Gastroesophageal sphincter (tissue), 4 donors: Measurements from ENCODE around the gene AK2. TPM values are rescaled to one million over a fixed set of nuclear protein-coding genes. Genes with fewer than 3 reads are reported as not detected.
"Not testable (repeated sequence)": the region's sequence is repeated elsewhere in the genome, so short reads cannot be mapped to it uniquely, and the experiment has no call there.

Experiments
- ATAC-seq: fragments of 150-250 bp; one replicate; pipeline ENCODE4 v1.9.1; 2016; ENCODE audit warnings: mild to moderate bottlenecking, moderate library complexity
- H3K27ac ChIP-seq, 4 donors: fragments of 200-600 bp; sonication (generic) in 3 of 4; 1 replicate in 3 of 4; 2 replicates in 1 of 4; pipeline ENCODE4 v1.5.1; 2016 to 2019
- H3K27me3 ChIP-seq: fragments of 200-600 bp; sonication (generic); one replicate; pipeline ENCODE4 v1.5.1; 2019
- H3K36me3 ChIP-seq, 2 donors: fragments of 200-600 bp; sonication (generic); one replicate each; pipeline ENCODE4 v1.5.1; 2019; ENCODE audit warnings: control low read depth in 1 of 2
- H3K4me1 ChIP-seq, 3 donors: fragments of 200-600 bp; sonication (generic); 1 replicate in 2 of 3; 2 replicates in 1 of 3; pipeline ENCODE4 v1.5.1; 2016 to 2019; ENCODE audit warnings: control low read depth in 2 of 3
- H3K4me3 ChIP-seq, 2 donors: fragments of 200-600 bp; sonication (generic); one replicate each; pipeline ENCODE4 v1.5.1; 2019; ENCODE audit warnings: mild to moderate bottlenecking in 1 of 2, moderate library complexity in 1 of 2
- H3K9me3 ChIP-seq, 3 donors: fragments of 200-600 bp; sonication (generic); one replicate each; pipeline ENCODE4 v1.5.1; 2017 to 2019; ENCODE audit warnings: control low read depth in 2 of 3
- EP300 ChIP-seq: sonication (generic); formaldehyde crosslinking; IDR thresholded peaks from one replicate; pipeline ENCODE4 v1.6.1; 2017; ENCODE audit warnings: antibody characterized with exemption, mild to moderate bottlenecking
- POLR2A ChIP-seq, 2 donors: fragments of 450-650 bp; IDR thresholded peaks; one replicate each; pipeline ENCODE4 v1.6.1; 2017; ENCODE audit warnings: antibody characterized with exemption in 2 of 2, mild to moderate bottlenecking in 2 of 2, moderate library complexity in 1 of 2
- POLR2AphosphoS5 ChIP-seq: sonication (generic); formaldehyde crosslinking; IDR thresholded peaks from one replicate; pipeline ENCODE4 v1.6.1; 2017; ENCODE audit warnings: antibody characterized with exemption
- WGBS, 2 donors: methylation state at CpG; one replicate each; pipeline ENCODE4 v1.1.5; 2018; ENCODE audit warnings: low coverage in 1 of 2; 5-methylcytosine and 5-hydroxymethylcytosine counted together
- total RNA-seq, 4 donors: library from RNA; depleted of rRNA; stranded (reverse); fragments of >200 nt; gene quantifications; one replicate each; pipeline ENCODE4 v1.1.0, GENCODE V29; 2016
- TF ChIP-seq, protein P1 (sequence below), 4 experiments: fragments of 200-600 bp in 2 of 4; fragments of 450-650 bp in 2 of 4; sonication (generic) in 1 of 4; IDR thresholded peaks; one replicate each; pipeline ENCODE4 v1.5.1; 2017 to 2019; ENCODE audit warnings: antibody characterized with exemption in 4 of 4, mild to moderate bottlenecking in 2 of 4, moderate library complexity in 2 of 4

The AK2 gene
- total RNA-seq, 4 donors from 2014 or later = 88.9 to 115 (median 97.1) TPM

DNA sequence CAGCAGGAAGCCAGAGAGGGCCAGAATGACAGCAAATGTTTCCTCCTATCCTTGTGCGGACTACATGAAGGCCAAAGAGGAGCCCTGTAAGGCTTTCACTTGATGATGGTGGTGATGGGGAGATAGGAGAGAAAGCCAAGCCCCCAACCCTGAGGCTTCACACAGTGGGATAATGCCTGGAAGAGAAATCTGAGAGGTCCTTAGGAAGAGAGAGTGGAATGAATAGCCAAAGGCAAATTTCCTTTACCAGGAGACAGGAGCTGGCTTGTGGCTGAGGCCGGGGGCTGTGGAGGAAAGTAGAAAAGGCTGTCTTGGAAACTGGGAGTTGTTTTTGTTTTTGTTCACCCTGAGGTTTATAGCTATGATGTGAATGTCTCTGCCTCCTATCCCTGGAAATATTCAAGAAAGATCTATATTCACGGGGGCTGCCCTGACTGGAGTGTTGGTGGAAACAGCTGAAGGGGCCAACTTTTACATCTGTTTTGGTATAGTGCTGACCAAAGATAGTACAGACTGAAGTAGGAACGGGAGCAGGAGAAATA lies 59.1 kb downstream of the AK2 start:
- no peak for ATAC-seq
- Histone ChIP-seq H3K27ac (no peak overlapping the region), H3K4me3 (no peak overlapping the region), H3K9me3 (no peaks in the 10 kb centered on the region), H3K27me3 (no peaks in the 10 kb centered on the region), H3K4me1 (peaks cover 0 to 12% (median 3%) of the 10 kb centered on the region in 3 donors), H3K36me3 (no peaks in the 10 kb centered on the region)
- TF ChIP-seq POLR2A (IDR thresholded peaks at IDR 0.05) (no peak), POLR2AphosphoS5 (no peak), EP300 (no peak)
- TF ChIP-seq, protein P1, sequence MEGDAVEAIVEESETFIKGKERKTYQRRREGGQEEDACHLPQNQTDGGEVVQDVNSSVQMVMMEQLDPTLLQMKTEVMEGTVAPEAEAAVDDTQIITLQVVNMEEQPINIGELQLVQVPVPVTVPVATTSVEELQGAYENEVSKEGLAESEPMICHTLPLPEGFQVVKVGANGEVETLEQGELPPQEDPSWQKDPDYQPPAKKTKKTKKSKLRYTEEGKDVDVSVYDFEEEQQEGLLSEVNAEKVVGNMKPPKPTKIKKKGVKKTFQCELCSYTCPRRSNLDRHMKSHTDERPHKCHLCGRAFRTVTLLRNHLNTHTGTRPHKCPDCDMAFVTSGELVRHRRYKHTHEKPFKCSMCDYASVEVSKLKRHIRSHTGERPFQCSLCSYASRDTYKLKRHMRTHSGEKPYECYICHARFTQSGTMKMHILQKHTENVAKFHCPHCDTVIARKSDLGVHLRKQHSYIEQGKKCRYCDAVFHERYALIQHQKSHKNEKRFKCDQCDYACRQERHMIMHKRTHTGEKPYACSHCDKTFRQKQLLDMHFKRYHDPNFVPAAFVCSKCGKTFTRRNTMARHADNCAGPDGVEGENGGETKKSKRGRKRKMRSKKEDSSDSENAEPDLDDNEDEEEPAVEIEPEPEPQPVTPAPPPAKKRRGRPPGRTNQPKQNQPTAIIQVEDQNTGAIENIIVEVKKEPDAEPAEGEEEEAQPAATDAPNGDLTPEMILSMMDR (IDR thresholded peaks at IDR 0.05) = no peak
- WGBS, 2 donors = 60 to 68% methylated on average over 1 to 3 of the region's 4 CpGs

DNA sequence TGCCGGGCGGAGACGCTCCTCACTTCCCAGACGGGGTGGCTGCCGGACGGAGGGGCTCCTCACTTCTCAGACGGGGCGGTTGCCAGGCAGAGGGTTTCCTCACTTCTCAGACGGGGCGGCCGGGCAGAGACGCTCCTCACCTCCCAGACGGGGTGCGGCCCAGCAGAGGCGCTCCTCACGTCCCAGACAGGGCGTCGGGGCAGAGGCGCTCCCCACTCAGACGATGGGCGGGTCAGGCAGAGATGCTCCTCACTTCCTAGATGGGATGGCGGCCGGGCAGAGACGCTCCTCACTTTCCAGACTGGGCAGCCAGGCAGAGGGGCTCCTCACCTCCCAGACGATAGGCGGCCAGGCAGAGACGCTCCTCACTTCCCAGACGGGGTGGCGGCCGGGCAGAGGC lies 61.6 kb downstream of the AK2 start:
- not testable (repeated sequence) for H3K9me3 ChIP-seq, H3K4me3 ChIP-seq, H3K27ac ChIP-seq, H3K27me3 ChIP-seq, ATAC-seq, H3K36me3 ChIP-seq
- H3K4me1 ChIP-seq = peaks cover 0 to 11% (median 4%) of the 10 kb centered on the region in 3 donors
- WGBS, 2 donors = no CpG with 5 or more reads among the region's 30 CpGs

DNA sequence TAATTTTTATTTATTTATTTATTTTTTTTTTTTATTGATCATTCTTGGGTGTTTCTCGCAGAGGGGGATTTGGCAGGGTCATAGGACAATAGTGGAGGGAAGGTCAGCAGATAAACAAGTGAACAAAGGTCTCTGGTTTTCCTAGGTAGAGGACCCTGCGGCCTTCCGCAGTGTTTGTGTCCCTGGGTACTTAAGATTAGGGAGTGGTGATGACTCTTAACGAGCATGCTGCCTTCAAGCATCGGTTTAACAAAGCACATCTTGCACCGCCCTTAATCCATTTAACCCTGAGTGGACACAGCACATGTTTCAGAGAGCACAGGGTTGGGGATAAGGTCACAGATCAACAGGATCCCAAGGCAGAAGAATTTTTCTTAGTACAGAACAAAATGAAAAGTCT lies 63.2 kb downstream of the AK2 start:
- peak overlapping the region; percentile 32 to 56 for H3K4me3 ChIP-seq
- ATAC-seq, H3K27ac ChIP-seq, H3K36me3 ChIP-seq, H3K9me3 ChIP-seq, H3K27me3 ChIP-seq: not testable (repeated sequence)
- no CpG with 5 or more reads among the region's 6 CpGs for WGBS, 2 donors
- peaks cover 0 to 13% (median 4%) of the 10 kb centered on the region in 3 donors for H3K4me1 ChIP-seq

DNA sequence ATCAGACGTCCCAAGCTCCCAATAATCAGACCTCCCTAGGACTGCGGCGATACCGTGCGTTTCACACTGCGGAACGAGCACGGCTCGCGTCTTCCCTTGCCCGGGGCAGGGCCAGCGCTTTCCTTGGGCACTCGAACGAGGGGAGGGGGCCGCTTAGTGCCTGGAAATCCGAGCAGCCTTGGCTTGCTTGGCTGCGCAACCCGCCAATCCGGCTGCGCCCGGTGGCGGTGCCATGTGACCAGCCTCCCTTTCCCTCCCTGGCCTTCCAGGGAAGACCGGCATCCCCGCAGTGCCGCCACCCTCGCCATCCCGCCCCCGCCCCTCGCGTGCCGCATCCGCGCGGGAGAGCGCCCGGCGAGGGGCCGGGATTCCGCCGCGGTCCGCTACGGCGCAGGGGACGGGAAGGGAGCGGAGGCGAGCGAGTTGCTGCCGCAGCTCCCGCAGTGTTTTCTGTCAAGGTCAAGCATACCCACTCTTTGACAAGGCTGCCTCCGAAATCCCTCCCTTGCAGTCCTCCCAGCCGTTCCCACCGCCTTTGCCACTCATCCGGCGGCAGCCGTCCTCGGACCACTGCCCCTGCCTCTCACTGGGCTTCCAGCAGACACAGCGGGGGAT lies 63.8 kb downstream of the AK2 start:
- no peaks in the 10 kb centered on the region for H3K9me3 ChIP-seq
- 0% methylated on average over 7 to 11 of the region's 58 CpGs for WGBS, 2 donors
- H3K27me3 ChIP-seq = no peaks in the 10 kb centered on the region
- H3K4me3 ChIP-seq = peak overlapping the region; percentile 32 to 56
- H3K36me3 ChIP-seq = no peaks in the 10 kb centered on the region
- peaks cover 0 to 19% (median 4%) of the 10 kb centered on the region in 3 donors for H3K4me1 ChIP-seq
- peak overlapping the region in 1 of 4 donors; percentile 74 for H3K27ac ChIP-seq
- TF ChIP-seq POLR2AphosphoS5 (no peak), POLR2A (IDR thresholded peaks at IDR 0.05) (peak in 1 of 2 donors; percentile 12)
- peak; percentile 89 for ATAC-seq

DNA sequence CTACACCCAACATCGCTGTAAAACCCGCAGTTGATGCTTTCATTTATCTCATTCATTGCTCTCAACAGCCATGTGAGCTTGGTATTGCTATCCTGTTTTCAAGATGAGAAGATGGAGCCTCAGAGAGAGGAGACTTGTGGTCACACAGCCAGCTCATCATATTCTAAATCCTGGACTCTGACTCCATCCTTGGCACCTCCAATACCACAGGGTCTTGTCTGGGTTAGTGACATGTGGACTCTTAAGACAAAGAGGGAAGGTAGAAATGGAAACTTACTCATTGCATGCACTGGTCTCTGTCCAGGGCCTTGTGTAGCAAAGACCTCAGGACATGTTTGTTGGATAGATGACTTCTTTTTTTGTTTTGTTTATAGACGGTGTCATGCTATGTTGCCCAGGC lies 65.1 kb downstream of the AK2 start:
- ATAC-seq = no peak
- H3K27ac ChIP-seq = no peak overlapping the region
- no peaks in the 10 kb centered on the region for H3K9me3 ChIP-seq
- no peak overlapping the region for H3K4me3 ChIP-seq
- no peaks in the 10 kb centered on the region for H3K36me3 ChIP-seq
- peaks cover 0 to 20% (median 4%) of the 10 kb centered on the region in 3 donors for H3K4me1 ChIP-seq
- H3K27me3 ChIP-seq = no peaks in the 10 kb centered on the region
- TF ChIP-seq EP300 (no peak), POLR2A (IDR thresholded peaks at IDR 0.05) (no peak), POLR2AphosphoS5 (no peak)
- TF ChIP-seq, protein P1 (IDR thresholded peaks at IDR 0.05) = no peak
- WGBS, 2 donors = 96 to 100% methylated on average over 1 to 3 of the region's 3 CpGs

DNA sequence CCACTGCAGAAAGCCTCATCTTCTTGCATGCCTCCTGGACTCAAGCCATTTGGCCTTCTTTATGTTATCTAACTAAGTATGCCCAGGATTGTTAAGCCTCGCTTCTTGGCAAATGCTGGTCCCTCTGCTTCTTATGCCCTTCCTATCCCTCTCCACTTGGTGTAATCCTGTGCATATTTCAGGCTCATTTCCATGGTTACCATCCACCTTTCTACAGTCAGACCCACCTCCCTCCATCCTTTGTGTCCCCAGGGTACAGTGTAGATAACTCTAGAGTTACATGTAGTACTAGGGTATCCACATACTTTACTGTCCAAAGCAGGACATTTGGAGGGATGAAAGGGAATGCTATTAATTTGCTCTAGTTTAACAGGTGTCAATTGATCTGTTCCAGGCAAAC lies 65.5 kb downstream of the AK2 start:
- Histone ChIP-seq H3K36me3 (no peaks in the 10 kb centered on the region), H3K4me1 (peaks cover 0 to 20% (median 4%) of the 10 kb centered on the region in 3 donors), H3K27me3 (no peaks in the 10 kb centered on the region), H3K4me3 (no peak overlapping the region), H3K9me3 (no peaks in the 10 kb centered on the region), H3K27ac (no peak overlapping the region)
- 75 to 88% methylated on average over 1 of the region's 1 CpG for WGBS, 2 donors
- no peak for ATAC-seq
- TF ChIP-seq POLR2AphosphoS5 (no peak), EP300 (no peak), POLR2A (IDR thresholded peaks at IDR 0.05) (no peak)
- TF ChIP-seq, protein P1 (IDR thresholded peaks at IDR 0.05) = no peak
